ENCODE results near the gene PPP2R1B. TPM values are rescaled to one million over a fixed set of nuclear protein-coding genes. Genes with fewer than 3 reads are reported as not detected.

PPP2R1B gene
- total RNA-seq, 2 experiments from 2014 or later: 34.5 to 39.2 TPM

- intact Hi-C loops (cut with DNase I, micrococcal nuclease): no loop called here
- no peak overlapping the region for H3K27ac Mint-ChIP-seq
- ChIA-PET POLR2A (no interaction called here), CTCF (no interaction called here)
- H3K9me3 Mint-ChIP-seq: no peaks in the 10 kb centered on the region
- no peaks in the 10 kb centered on the region for H3K4me1 ChIP-seq (ENCODE audit: insufficient read depth, low read length)
- no peak overlapping the region for H3K4me3 ChIP-seq (ENCODE audit: low read length)
- H3K27me3 Mint-ChIP-seq: no peaks in the 10 kb centered on the region
- TF ChIP-seq CTCF (IDR thresholded peaks at IDR 0.05): no peak
- ATAC-seq (ENCODE audit: poor library complexity) (no peak), DNase-seq (no peak)
- no peaks in the 10 kb centered on the region for H3K27me3 ChIP-seq (ENCODE audit: control insufficient read depth in 1 of 2, insufficient read depth in 2 of 2, low read length in 2 of 2)
- no peaks in the 10 kb centered on the region for H3K9me3 ChIP-seq (ENCODE audit: control insufficient read depth in 1 of 2, insufficient read depth in 1 of 2, low read length in 2 of 2)
- H3K4me1 Mint-ChIP-seq (ENCODE audit: low read depth): no peaks in the 10 kb centered on the region
- no peak overlapping the region for H3K27ac ChIP-seq (ENCODE audit: low read depth in 1 of 2, low read length in 2 of 2)
- peaks cover 18% of the 10 kb centered on the region for H3K36me3 ChIP-seq (ENCODE audit: insufficient read depth, low read length)
- H3K36me3 Mint-ChIP-seq (ENCODE audit: low read depth): peaks cover 17% of the 10 kb centered on the region
- no peak overlapping the region for H3K4me3 Mint-ChIP-seq
Observed at GRCh38 chr11:111782109-111782741, 16.0 kb upstream of the PPP2R1B start.

GRCh38 chr11:111779118-111779517, 12.9 kb upstream of the PPP2R1B start:
- Mint-ChIP-seq H3K4me1 (ENCODE audit: low read depth) (no peaks in the 10 kb centered on the region), H3K27ac (no peak overlapping the region), H3K9me3 (no peaks in the 10 kb centered on the region), H3K27me3 (no peaks in the 10 kb centered on the region), H3K36me3 (ENCODE audit: low read depth) (no peaks in the 10 kb centered on the region), H3K4me3 (no peak overlapping the region)
- H3K36me3 ChIP-seq (ENCODE audit: insufficient read depth, low read length): no peaks in the 10 kb centered on the region
- H3K27ac ChIP-seq (ENCODE audit: low read depth in 1 of 2, low read length in 2 of 2): no peak overlapping the region
- ATAC-seq (ENCODE audit: poor library complexity) (no peak), DNase-seq (no peak)
- H3K4me1 ChIP-seq (ENCODE audit: insufficient read depth, low read length): no peaks in the 10 kb centered on the region
- POLR2A ChIA-PET: interaction anchor here (0.6 to 0.7 kb wide), 2 partner anchors 14 to 168 kb away, joined by 3 read pairs; partner anchors contain the start of gene PPP2R1B
- CTCF ChIA-PET: interaction anchor here (1.3 to 1.5 kb wide), 3 partner anchors 9 to 177 kb away, joined by 3 read pairs; no protein-coding TSS in a partner anchor
- intact Hi-C loops (cut with DNase I, micrococcal nuclease): loop anchor here (5.0 kb wide), 2 partner anchors 63 to 177 kb away; partner anchors contain the start of gene SIK2 (in 1 of the 2)
- no peaks in the 10 kb centered on the region for H3K27me3 ChIP-seq (ENCODE audit: control insufficient read depth in 1 of 2, insufficient read depth in 2 of 2, low read length in 2 of 2)
- TF ChIP-seq CTCF (IDR thresholded peaks at IDR 0.05): no peak
- H3K9me3 ChIP-seq (ENCODE audit: control insufficient read depth in 1 of 2, insufficient read depth in 1 of 2, low read length in 2 of 2): no peaks in the 10 kb centered on the region
- H3K4me3 ChIP-seq (ENCODE audit: low read length): no peak overlapping the region

- DNase-seq (no peak), ATAC-seq (ENCODE audit: poor library complexity) (no peak)
- Histone ChIP-seq H3K4me3 (ENCODE audit: low read length) (no peak overlapping the region), H3K27me3 (ENCODE audit: control insufficient read depth in 1 of 2, insufficient read depth in 2 of 2, low read length in 2 of 2) (no peaks in the 10 kb centered on the region), H3K4me1 (ENCODE audit: insufficient read depth, low read length) (no peaks in the 10 kb centered on the region), H3K27ac (ENCODE audit: low read depth in 1 of 2, low read length in 2 of 2) (no peak overlapping the region), H3K9me3 (ENCODE audit: control insufficient read depth in 1 of 2, insufficient read depth in 1 of 2, low read length in 2 of 2) (no peaks in the 10 kb centered on the region), H3K36me3 (ENCODE audit: insufficient read depth, low read length) (no peaks in the 10 kb centered on the region)
- intact Hi-C loops (cut with DNase I, micrococcal nuclease): loop anchor here (5.0 kb wide), 2 partner anchors 64 to 176 kb away; partner anchors contain the start of gene SIK2 (in 1 of the 2)
- ChIA-PET CTCF (interaction anchor here (1.0 to 3.0 kb wide), 6 partner anchors 8 to 191 kb away, joined by 3 to 32 read pairs (median 4); partner anchors contain the start of gene SIK2), POLR2A (no interaction called here)
- H3K4me1 Mint-ChIP-seq (ENCODE audit: low read depth): no peaks in the 10 kb centered on the region
- H3K27me3 Mint-ChIP-seq: no peaks in the 10 kb centered on the region
- H3K36me3 Mint-ChIP-seq (ENCODE audit: low read depth): no peaks in the 10 kb centered on the region
- TF ChIP-seq CTCF (IDR thresholded peaks at IDR 0.05): no peak
- H3K4me3 Mint-ChIP-seq: no peak overlapping the region
- no peak overlapping the region for H3K27ac Mint-ChIP-seq
- no peaks in the 10 kb centered on the region for H3K9me3 Mint-ChIP-seq
Observed at GRCh38 chr11:111778047-111778558, 11.9 kb upstream of the PPP2R1B start.

All from CD4-positive, alpha-beta T cell (primary cell).